Measurements from ENCODE around the gene BCKDHA. TPM values are rescaled to one million over a fixed set of nuclear protein-coding genes. Genes with fewer than 3 reads are reported as not detected.
A peak's percentile ranks its signal among the peaks of the same experiment; 100 is the strongest.
"Not testable (repeated sequence)": the region's sequence is repeated elsewhere in the genome, so short reads cannot be mapped to it uniquely, and the experiment has no call there.

Gene BCKDHA
- total RNA-seq, 2 donors from 2014 or later, result 24.0 to 31.4 TPM

- intact Hi-C loops (cut with DNase I), result loop anchor here in 1 of 2 donors (10.0 kb wide), 1 partner anchor 110 kb away; no protein-coding TSS in a partner anchor
- DNase-seq (no peak), ATAC-seq (no peak)
These were observed 36.8 kb downstream of the BCKDHA start for GRCh38 chr19:41434450-41434849.

DNA sequence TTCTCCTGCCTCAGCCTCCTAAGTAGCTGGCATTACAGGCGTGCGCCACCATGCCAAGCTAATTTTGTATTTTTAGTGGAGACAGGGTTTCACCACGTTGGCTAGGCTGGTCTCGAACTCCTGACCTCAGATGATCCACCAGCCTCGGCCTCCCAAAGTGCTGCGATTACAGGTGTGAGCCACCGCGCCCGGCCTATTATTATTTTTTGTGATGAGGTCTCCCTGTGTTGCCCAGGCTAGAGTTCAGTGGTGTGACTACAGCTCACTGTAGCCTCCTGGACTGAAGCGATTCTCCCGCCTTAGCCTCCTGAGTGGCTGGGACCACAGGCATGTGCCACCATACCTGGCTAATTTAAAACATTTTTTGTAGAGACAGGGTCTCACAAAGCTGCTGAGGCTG, 37.8 kb downstream of the BCKDHA start:
- DNase-seq, ATAC-seq: not testable (repeated sequence)
- intact Hi-C loops (cut with DNase I), result loop anchor here in 1 of 2 donors (5.0 to 10.0 kb wide), 2 partner anchors 38 to 111 kb away; partner anchors contain the start of genes BCKDHA and EXOSC5

- DNase-seq (no peak), ATAC-seq (no peak)
- intact Hi-C loops (cut with DNase I), result loop anchor here in 1 of 2 donors (5.0 to 10.0 kb wide), 2 partner anchors 39 to 111 kb away; partner anchors contain the start of genes BCKDHA and EXOSC5
These were observed 38.5 kb downstream of the BCKDHA start for GRCh38 chr19:41435936-41436673.

- ATAC-seq, result no peak
- intact Hi-C loops (cut with DNase I), result loop anchor here in 1 of 2 donors (5.0 to 10.0 kb wide), 2 partner anchors 39 to 112 kb away; partner anchors contain the start of genes BCKDHA and EXOSC5
- DNase-seq, result no peak
These were observed 39.0 kb downstream of the BCKDHA start for GRCh38 chr19:41436674-41436951.

DNA sequence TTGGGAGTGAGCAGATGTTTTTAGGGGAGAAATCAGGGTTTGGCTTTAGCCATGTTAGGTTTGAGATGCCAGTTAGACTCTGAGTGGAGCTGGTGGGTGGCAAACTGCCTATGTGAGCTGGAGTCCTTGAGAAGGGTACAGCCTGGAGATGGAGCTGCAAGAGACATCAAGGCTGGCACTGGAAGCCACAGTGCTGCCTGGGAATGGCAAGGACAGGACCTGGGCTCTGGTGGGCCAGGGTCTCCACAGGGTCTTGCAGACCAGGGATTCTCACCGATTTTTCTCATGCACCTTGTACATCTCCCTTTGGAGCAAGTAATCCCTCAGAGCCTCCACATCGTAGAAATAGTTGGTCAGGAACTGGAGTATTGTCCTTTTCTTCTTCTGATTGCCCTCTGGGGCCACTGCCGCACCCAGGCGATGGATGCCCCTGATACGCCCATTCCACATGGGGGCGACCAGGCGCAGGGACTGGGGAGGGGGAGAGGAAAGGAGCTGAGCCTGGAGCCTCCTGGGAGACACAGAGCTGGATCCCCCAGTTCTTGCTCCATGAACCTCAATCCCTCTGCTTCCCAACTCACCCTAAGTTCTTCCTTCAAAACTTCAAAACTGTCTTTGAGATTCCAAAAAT, 40.4 kb downstream of the BCKDHA start:
- ATAC-seq (no peak), DNase-seq (no peak)
- intact Hi-C loops (cut with DNase I), result loop anchor here in 1 of 2 donors (5.0 to 10.0 kb wide), 2 partner anchors 41 to 113 kb away; partner anchors contain the start of genes BCKDHA and EXOSC5

DNA sequence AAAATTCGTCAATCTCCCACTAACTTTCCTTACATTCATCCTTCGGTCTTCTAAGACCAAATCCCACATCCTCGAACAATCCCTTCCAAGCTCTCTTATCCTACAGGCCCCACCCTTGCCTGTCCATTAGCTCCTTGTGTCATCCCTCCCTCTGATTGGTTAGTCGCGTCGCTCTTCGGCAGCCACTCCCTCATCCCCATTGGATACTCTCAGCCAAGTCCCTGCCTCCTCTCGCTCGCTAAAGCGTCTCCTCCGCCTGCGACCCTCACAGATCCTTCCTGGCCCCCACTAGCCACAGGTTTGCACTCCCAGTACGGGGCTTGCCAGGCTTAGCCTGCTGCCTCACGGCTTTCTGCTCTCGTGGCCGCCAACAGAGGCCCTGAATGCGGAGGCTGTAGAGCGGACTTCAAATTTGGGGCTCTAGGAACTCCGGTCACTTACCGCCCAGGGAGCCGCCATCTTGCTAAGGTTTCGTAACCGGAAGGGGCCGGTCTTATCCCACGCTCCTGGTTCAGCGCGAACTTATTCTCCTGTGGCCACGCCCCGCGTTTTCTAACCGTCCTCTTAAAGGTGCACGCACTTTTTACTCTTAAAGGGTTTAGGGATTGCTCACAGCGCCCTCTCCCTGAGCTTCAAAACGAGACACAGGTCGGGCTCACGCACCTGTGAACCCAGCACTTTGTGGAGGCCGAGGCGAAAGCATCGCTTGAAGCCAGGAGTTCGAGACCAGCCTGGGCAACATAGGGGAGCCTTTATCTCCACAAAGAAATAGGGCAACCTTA, 42.0 kb downstream of the BCKDHA start, which contains the start of gene DMAC2:
TSS of gene DMAC2 (minus strand) at position 472 of the 782 bp plus-strand sequence. CDS start at position 459, 13 bp downstream.
- intact Hi-C loops (cut with DNase I), result loop anchor here in 1 of 2 donors (5.0 to 10.0 kb wide), 4 partner anchors 42 to 235 kb away; partner anchors contain the start of genes BCKDHA and EXOSC5
- ATAC-seq (peak; percentile 98), DNase-seq (peak; percentile 99)

- intact Hi-C loops (cut with DNase I), result loop anchor here in 1 of 2 donors (10.0 kb wide), 2 partner anchors 93 to 237 kb away; no protein-coding TSS in a partner anchor
- ATAC-seq (no peak), DNase-seq (no peak)
These were observed 43.8 kb downstream of the BCKDHA start for GRCh38 chr19:41441321-41441945.

DNA sequence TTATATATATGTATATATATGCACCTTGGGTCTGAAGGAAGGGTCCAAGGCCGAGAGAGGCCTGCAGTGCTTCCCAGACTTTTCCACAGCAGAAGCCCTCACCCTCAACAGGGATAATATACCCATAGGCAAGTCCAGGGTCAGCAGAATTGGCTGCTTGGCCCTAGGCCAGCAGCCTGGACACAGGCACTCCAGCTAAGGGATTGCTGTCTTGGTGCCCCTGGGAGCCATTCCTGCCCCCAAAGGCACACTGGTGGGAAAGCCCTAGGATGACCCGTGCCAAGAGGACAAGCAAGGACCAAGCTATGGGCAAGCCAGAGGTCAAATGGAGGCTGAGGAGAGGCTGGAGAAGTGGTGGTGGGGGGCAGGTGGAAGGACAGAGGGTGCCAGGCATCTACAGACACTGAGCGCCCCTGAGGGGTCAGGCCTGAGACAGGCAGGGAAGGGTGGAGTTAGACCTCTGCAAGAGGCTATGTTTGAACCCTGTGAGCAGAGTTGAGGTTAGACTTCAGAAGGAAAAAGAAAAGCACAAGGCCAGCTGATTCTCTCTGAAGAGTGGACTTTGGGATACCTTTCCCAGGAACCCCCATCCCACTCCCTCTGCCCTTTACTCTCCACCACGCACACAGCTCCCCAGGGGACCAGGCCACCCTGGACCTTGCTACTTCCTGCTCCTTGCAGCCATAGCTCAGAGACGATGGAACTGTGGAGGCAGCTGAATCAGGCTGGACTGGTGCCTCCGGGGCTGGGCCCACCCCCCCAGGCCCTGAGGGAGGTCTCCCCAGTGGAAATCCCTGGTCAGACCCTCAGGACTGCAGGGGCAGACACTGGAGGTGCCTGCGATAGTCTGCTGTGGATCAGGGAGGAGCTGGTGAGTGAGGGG, 45.1 kb downstream of the BCKDHA start, which contains the start of gene ERICH4:
TSS of gene ERICH4 (plus strand) at position 684 of the 883 bp plus-strand sequence. CDS start at position 698, 14 bp downstream.
- DNase-seq, result no peak
- intact Hi-C loops (cut with DNase I), result loop anchor here in 1 of 2 donors (10.0 kb wide), 2 partner anchors 92 to 238 kb away; no protein-coding TSS in a partner anchor
- ATAC-seq, result no peak

- intact Hi-C loops (cut with DNase I), result loop anchor here in 1 of 2 donors (10.0 kb wide), 2 partner anchors 91 to 239 kb away; no protein-coding TSS in a partner anchor
- ATAC-seq (no peak), DNase-seq (no peak)
These were observed 46.3 kb downstream of the BCKDHA start for GRCh38 chr19:41443813-41444455.

- DNase-seq (no peak), ATAC-seq (no peak)
- intact Hi-C loops (cut with DNase I), result loop anchor here in 1 of 2 donors (10.0 kb wide), 2 partner anchors 89 to 241 kb away; no protein-coding TSS in a partner anchor
These were observed 48.0 kb downstream of the BCKDHA start for GRCh38 chr19:41445575-41445974.

- DNase-seq (no peak), ATAC-seq (peak in 1 of 2 donors; percentile 9)
- intact Hi-C loops (cut with DNase I), result loop anchor here in 1 of 2 donors (2.0 to 10.0 kb wide), 3 partner anchors 87 to 243 kb away; no protein-coding TSS in a partner anchor
These were observed 50.2 kb downstream of the BCKDHA start for GRCh38 chr19:41447732-41448332.

GRCh38 chr19:41449079-41449864, 51.7 kb downstream of the BCKDHA start:
- intact Hi-C loops (cut with DNase I), result loop anchor here in 1 of 2 donors (2.0 to 10.0 kb wide), 3 partner anchors 86 to 244 kb away; no protein-coding TSS in a partner anchor
- peak; percentile 82 for DNase-seq
- peak; percentile 91 to 95 for ATAC-seq

- DNase-seq (no peak), ATAC-seq (no peak)
- intact Hi-C loops (cut with DNase I), result loop anchor here (2.0 to 10.0 kb wide), 4 partner anchors 85 to 245 kb away; no protein-coding TSS in a partner anchor
These were observed 52.2 kb downstream of the BCKDHA start for GRCh38 chr19:41449865-41450178.

- intact Hi-C loops (cut with DNase I), result loop anchor here in 1 of 2 donors (5.0 kb wide), 1 partner anchor 120 kb away; no protein-coding TSS in a partner anchor
- no peak for ATAC-seq
- DNase-seq, result no peak
These were observed 55.1 kb downstream of the BCKDHA start for GRCh38 chr19:41452584-41453275.

DNA sequence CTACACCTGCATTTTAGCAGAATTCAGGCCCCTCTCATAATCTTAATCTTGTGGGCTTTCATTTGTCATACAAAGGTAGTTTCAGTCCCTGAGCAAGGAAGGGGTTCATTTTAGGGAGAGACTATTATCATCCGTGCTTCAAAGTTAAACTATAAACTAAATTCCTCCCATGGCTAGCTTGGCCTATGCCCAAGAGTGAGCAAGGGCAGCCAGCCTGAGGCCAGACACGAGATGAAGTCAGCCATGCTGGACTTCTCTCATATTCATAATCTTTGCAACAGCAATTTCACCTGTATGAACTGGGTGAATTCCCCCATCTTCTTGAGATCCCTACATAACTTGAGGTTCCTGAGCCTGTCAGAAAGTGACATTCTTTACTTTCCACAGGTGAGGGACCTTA, 58.3 kb downstream of the BCKDHA start:
- DNase-seq (no peak), ATAC-seq (no peak)
- intact Hi-C loops (cut with DNase I), result no loop called here

Data from left cardiac atrium (tissue), 4 donors.